ENCODE measurements around the gene DIDO1. TPM values are rescaled to one million over a fixed set of nuclear protein-coding genes. Genes with fewer than 3 reads are reported as not detected.

DIDO1 gene
- total RNA-seq, 1 experiment from 2014 or later, result 85.9 TPM

DNA sequence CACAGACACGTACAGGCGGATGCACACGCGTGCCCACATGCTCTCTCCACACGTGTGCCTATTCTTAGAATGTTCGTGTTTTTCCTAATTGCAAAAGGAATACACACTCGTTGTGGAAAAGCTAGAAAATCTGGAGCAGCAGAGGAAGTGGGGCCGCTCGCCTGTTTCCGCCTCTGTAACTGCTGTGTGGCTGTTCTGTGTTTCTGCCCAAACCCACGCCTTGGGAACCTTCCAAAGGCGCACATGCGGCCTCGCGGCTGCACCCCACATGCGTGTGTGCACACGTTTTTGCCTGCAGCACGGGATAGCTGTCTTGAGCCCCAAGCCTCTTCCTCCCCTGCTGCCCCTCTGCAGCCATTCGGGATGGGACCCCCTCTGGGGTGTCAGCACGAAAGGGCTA lies 38.4 kb upstream of the DIDO1 start:
- H3K27ac ChIP-seq (ENCODE audit: insufficient read length, low read depth, low read length), result no peak overlapping the region
- peaks cover 3 to 9% of the 10 kb centered on the region in 2 experiments; a peak in 3 of 4 replicates for H3K4me1 Mint-ChIP-seq
- H2AK5ac ChIP-seq (ENCODE audit: insufficient read length, low read length), result no peak overlapping the region
- H3K9ac ChIP-seq (ENCODE audit: extremely low read depth, insufficient read length, low read length), result no peak overlapping the region
- no peak overlapping the region for H3K23ac ChIP-seq (ENCODE audit: insufficient read length, low read depth, low read length)
- no peak overlapping the region for H3K14ac ChIP-seq (ENCODE audit: insufficient read depth, low read length)
- H4K8ac ChIP-seq (replicated peaks; ENCODE audit: insufficient read length, low read depth, low read length), result no peak overlapping the region
- no peak overlapping the region for H2BK5ac ChIP-seq (ENCODE audit: insufficient read length, low read length)
- no peak overlapping the region for H3K18ac ChIP-seq (ENCODE audit: insufficient read length, low read depth, low read length)
- H2BK20ac ChIP-seq (ENCODE audit: low read depth, low read length, poor library complexity, severe bottlenecking), result no peak overlapping the region
- no peak overlapping the region for H4K5ac ChIP-seq (ENCODE audit: insufficient read length, low read depth, low read length)
- TF ChIP-seq, protein P1, sequence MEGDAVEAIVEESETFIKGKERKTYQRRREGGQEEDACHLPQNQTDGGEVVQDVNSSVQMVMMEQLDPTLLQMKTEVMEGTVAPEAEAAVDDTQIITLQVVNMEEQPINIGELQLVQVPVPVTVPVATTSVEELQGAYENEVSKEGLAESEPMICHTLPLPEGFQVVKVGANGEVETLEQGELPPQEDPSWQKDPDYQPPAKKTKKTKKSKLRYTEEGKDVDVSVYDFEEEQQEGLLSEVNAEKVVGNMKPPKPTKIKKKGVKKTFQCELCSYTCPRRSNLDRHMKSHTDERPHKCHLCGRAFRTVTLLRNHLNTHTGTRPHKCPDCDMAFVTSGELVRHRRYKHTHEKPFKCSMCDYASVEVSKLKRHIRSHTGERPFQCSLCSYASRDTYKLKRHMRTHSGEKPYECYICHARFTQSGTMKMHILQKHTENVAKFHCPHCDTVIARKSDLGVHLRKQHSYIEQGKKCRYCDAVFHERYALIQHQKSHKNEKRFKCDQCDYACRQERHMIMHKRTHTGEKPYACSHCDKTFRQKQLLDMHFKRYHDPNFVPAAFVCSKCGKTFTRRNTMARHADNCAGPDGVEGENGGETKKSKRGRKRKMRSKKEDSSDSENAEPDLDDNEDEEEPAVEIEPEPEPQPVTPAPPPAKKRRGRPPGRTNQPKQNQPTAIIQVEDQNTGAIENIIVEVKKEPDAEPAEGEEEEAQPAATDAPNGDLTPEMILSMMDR (conservative IDR thresholded peaks at IDR 0.05), result no peak
- no peaks in the 10 kb centered on the region for H3K9me3 ChIP-seq (ENCODE audit: control insufficient read depth, low read depth, low read length)
- H2AFZ ChIP-seq (ENCODE audit: low read length), result no peak overlapping the region
- H2BK15ac ChIP-seq (ENCODE audit: low read depth, low read length), result no peak overlapping the region
- H3K79me1 ChIP-seq (ENCODE audit: insufficient read depth, low read depth, low read length, poor library complexity, severe bottlenecking), result no peaks in the 10 kb centered on the region
- H3K36me3 Mint-ChIP-seq (ENCODE audit: insufficient read depth in 1 of 3, low read depth in 3 of 3), result peaks cover 0 to 16% (median 0%) of the 10 kb centered on the region in 3 experiments; a peak in 3 of 7 replicates
- H3K27me3 Mint-ChIP-seq (ENCODE audit: low read depth), result no peaks in the 10 kb centered on the region; the same call in 1 of the 2 replicates
- H2BK120ac ChIP-seq (ENCODE audit: low read depth, low read length, poor library complexity, severe bottlenecking), result no peak overlapping the region
- WGBS (ENCODE audit: extremely low coverage, insufficient read length, low lambda C conversion rate), result no CpG with 5 or more reads among the region's 20 CpGs
- no peak overlapping the region for H3K4me2 ChIP-seq (ENCODE audit: insufficient read depth, insufficient read length, low read length)
- H3K27me3 ChIP-seq (ENCODE audit: insufficient read depth, low read length), result no peaks in the 10 kb centered on the region
- H4K20me1 ChIP-seq (ENCODE audit: control insufficient read depth, insufficient read depth, insufficient read length), result no peaks in the 10 kb centered on the region
- no peak for DNase-seq
- no peak overlapping the region for H3K56ac ChIP-seq (ENCODE audit: insufficient read length, low read depth, low read length)
- H3K9me3 Mint-ChIP-seq, result no peaks in the 10 kb centered on the region
- no peaks in the 10 kb centered on the region for H3K4me1 ChIP-seq (ENCODE audit: insufficient read depth, low read length)
- H2BK12ac ChIP-seq (ENCODE audit: insufficient read length, low read depth, low read length), result no peak overlapping the region
- no peak overlapping the region for H3T11ph ChIP-seq (ENCODE audit: low read length)
- H3K27ac Mint-ChIP-seq, result no peak overlapping the region
- no peaks in the 10 kb centered on the region for H3K79me2 ChIP-seq (ENCODE audit: insufficient read depth, low read length)
- no peak overlapping the region for H3K4ac ChIP-seq (ENCODE audit: low read depth, low read length)
- H3K23me2 ChIP-seq (ENCODE audit: insufficient read length, low read depth, low read length, poor library complexity, severe bottlenecking), result no peaks in the 10 kb centered on the region
- no peak overlapping the region for H3K4me3 Mint-ChIP-seq
- H4K91ac ChIP-seq (ENCODE audit: insufficient read length, low read depth, low read length), result no peak overlapping the region
